HG02973 (cell line): Measurements from ENCODE around the gene TERB2.
A peak's percentile ranks its signal among the peaks of the same experiment; 100 is the strongest.
"Not testable (repeated sequence)": the region's sequence is repeated elsewhere in the genome, so short reads cannot be mapped to it uniquely, and the experiment has no call there.

Source experiments
- ATAC-seq: cut with Tn5 transposase; IDR thresholded peaks from one replicate; pipeline ENCODE4 v1.9.1; 2021; ENCODE audit warnings: moderate library complexity; ENCODE audit not compliant: unreplicated experiment

The TERB2 gene

DNA sequence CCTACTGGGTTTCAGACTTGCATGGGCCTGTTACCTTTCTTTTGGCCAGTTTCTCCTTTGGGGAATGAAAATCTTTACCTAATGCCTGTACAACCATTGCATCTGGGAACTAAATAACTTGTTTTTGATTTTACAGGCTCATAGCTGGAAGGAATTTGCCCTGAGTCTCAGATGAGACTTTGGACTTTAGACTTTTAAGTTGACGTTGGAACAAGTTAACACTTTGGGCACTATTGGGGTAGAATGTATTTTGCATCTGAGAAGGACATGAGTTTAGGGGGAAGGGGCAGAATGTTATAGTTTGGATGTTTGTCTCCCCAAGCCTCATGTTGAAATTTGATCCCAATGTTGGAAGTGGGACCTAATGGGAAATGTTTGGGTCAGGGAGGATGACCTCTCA, 44.7 kb downstream of the TERB2 start:
- not testable (repeated sequence) for ATAC-seq

DNA sequence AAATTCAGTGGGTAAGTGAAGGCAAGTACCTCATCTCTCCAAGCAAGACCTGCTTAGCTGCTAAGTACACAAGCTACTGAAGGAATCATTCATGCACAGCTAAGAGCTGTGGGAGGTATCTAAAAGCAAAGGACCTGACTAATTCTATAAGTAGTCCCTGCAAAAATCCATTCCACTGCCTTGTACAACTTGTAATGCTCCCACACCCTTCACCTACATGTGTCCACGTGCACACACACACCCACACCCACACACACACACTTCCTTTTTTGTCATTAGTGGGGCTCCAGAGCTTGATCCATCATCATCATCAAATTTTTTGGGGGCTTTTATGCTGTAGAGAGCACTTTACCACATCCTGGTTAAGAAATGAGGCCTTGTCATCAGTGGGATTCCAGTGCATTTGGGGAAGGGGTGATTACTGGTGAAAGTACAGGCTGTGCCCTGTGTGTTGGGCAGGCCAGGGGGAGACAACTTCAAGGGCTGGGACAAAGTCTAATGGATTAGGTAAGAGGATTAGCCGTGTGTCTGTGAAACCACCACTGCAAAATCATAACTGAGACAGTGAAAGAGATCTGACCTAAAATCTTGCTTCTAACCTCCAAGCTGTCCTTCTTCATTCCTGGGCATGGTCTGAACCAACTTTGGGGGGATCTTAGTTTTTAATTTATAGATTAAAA, 47.4 kb downstream of the TERB2 start:
- not testable (repeated sequence) for ATAC-seq

DNA sequence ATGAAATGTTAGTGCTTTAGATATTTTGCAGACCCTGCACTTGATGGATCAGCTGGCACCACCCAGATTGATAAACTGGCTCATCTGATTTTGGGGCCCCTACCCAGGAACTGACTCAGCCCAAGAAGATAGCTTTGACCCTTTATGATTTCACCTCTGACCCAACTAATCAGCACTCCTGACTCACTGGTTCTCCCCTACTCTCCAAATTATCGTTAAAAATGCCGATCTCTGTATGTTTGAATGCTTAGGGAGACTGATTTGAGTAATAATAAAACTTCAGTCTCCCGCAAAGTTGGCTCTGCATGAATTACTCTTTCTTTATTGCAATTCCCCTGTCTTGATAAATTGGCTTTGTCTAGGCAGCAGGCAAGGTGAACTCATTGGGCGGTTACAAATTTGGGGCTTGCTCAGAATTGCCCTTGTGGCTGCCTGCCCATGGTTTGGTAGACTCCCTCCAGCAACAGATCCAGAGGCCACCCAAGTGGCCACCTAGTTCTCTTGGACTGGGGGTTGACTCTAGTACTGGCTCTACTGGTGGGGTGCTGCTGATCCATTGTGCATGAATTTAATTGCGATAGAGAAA, 48.2 kb downstream of the TERB2 start:
- not testable (repeated sequence) for ATAC-seq

DNA sequence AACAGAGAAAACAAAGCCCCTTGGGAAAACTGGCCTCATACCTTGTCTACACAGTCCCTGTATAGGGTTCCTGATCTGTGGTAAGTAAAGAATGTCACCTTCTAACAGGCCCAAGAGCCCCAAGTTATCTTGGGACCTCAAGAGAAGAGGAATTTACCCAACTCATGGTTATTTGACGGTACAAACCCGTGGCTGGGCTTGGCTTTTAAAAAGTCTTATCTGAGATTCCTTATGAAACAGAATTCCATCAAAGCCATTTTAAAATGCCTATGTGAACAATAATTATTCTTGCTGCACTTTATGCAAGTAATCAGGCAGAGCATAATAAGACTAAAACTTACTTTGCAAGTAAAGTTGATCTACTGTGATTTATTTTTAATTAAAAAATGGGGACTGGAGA, 52.6 kb downstream of the TERB2 start:
- no peak for ATAC-seq

DNA sequence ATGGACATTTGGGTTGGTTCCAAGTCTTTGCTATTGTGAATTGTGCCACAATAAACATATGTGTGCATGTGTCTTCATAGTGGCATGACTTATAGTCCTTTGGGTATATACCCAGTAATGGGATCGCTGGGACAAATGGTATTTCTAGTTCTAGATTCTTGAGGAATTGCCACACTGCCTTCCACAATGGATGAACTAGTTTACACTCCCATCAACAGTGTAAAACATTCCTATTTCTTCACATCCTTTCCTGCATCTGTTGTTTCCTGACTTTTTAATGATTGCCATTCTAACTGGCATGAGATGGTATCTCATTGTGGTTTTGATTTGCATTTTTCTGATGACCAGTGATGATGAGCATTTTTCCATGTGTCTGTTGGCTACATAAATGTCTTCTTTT, 58.6 kb downstream of the TERB2 start:
- ATAC-seq, result not testable (repeated sequence)

DNA sequence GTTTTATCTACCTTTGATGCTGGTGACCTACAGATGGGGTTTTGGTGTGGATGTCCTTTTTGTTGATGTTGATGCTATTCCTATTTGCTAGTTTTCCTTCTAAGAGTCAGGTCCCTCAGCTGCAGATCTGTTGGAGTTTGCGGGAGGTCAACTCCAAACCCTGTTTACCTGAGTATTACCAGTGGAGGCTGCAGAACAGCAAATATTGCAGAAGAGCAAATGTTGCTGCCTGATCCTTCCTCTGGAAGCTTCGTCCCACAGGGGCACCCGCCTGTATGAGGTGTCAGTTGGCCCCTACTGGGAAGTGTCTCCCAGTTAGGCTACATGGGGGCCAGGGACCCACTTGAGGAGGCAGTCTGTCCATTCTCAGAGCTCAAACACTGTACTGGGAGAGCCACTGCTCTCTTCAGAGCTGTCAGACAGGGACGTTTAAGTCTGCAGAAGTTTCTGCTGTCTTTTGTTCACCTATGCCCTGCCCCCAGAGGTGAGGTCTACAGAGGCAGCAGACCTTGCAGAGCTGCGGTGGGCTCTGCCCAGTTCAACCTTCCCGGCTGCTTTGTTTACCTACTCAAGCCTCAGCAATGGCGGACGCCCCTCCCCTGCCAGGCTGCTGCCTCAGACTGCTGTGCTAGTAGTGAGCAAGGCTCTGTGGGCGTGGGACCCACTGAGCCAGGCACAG, 63.9 kb downstream of the TERB2 start:
- not testable (repeated sequence) for ATAC-seq

DNA sequence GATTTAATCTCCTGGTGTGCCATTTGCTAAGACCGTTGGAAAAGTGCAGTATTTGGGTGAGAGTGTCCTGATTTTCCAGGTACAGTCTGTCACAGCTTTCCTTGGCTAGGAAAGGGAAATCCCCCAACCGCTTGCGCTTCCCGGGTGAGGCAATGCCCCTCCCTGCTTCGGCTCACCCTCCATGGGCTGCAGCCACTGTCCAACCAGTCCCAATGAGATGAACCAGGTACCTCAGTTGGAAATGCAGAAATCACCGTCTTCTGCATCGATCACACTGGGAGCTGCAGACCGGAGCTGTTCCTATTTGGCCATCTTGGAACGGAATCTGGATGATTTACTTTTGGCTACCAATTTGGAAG, 64.4 kb downstream of the TERB2 start:
- not testable (repeated sequence) for ATAC-seq

DNA sequence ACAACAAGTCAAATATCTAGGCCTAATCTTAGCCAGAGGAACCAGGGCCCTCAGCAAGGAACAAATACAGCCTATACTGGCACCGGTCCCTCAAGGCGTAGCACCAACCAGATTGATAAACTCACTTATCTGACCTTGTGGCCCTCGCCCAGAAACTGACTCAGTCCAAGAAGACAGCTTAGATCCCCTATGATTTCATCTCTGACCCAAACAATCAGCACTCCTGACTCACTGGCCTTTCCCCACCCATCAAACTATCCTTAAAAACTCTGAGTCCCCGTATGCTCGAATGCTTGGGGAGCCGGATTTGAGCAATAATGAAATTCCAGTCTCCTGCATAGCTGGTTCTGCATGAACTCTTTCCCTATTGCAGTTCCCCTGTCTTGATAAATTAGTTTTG, 64.9 kb downstream of the TERB2 start:
- ATAC-seq, result no peak

DNA sequence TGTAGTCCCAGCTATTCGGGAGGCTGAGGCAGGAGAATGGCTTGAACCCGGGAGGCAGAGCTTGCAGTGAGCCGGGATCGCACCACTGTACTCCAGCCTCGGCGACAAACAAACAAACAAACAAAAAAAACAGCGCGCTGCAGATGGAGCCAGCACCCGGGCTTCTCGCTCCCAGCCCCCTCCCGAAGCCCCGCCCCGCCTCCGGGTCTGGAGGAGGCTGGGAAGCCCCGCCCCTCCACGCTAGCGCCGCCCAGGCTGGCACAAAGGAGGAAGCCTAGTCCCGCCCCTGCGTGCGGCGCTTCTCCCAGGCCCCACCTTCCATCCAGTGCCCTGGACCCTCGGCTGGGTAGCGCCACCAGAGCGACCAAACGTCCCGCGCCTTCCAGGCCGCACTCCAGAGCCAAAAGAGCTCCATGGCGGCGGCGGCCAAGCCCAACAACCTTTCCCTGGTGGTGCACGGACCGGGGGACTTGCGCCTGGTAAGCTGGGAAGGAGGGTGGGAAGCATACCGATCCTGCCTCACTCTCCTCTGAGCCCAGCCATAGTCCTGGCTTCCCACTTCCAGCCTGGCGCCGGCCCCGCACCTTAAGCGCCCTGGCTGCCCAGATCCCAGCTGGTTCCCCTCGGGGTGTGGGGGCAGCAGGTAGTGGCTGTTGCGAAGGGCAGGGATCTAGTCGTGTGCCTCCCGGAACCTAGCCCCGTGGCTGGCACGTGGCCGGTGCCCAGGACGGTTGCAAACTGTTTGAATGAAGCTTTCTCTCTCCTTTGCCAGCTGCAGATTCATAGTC, 66.6 kb downstream of the TERB2 start, which contains the start of gene SORD:
Gene SORD (plus strand): TSS at position 325 of the 788 bp plus-strand sequence. CDS start 89 bp downstream, at position 414.
- ATAC-seq, result peak; percentile 90

DNA sequence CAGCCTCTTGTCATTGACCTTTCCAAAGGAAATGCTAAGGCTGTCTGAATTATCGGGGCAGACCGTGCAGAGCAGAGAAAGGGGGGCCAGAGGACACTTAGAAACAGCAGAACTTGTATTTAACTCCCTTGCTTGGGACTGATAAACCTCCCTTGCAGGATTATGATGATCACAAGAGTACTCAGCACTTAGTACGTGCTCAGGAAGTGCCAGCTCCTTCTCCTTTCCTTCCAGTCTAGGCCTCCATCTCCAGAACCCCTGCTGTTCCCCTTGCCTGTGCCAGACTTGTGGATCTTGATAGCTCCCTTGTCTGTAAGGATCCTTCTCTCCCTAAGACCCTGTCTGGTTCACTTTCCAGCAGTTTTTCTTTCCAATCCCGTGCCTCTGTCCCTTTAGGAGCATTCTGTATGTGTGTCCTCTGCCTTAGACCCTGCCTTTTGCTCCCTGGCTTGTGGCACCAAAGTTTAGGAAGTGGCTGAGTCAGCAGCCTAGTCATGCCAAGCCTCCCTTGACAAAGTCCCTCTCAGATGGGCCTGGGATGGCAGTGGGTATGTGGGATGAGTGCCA, 67.3 kb downstream of the TERB2 start:
- peak; percentile 9 for ATAC-seq

DNA sequence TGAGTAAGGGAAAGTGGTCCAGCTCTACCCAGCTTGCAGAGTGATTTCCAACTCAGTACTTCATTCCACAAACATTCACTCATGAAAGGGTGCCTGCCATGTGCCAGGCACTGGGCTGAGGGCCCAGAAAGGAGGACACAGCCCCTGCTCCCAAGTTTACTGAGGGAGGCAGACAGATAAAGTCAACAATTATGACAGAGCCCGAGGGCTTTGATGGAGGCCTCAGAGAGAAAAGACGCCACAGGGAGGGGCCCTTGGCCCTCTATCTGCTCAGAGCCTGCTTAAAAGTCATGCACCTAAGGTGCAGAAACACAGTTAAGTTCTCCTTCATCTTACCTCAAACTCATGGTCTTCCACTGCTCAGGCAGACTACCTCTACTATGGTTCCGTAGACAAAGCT, 68.2 kb downstream of the TERB2 start:
- ATAC-seq, result not testable (repeated sequence)

DNA sequence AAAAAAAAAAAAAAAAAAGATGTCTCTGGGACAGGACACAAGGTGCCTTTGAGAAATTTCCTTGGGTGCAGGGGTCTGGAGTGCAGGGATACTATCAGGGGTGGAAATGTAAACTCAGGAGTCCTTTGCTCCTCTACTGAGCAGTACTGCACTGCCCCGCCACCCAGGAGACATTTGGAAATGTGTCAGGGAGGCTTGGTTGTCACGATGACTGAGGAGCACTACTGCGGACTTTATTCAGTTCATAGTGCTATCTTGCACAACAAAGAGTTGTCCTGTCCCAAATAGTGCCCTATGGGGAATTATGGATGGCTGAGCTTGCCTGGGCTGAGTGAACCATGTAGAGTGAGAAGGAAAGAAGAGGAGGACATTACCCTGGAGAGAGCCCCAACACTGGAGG, 69.1 kb downstream of the TERB2 start:
- not testable (repeated sequence) for ATAC-seq

DNA sequence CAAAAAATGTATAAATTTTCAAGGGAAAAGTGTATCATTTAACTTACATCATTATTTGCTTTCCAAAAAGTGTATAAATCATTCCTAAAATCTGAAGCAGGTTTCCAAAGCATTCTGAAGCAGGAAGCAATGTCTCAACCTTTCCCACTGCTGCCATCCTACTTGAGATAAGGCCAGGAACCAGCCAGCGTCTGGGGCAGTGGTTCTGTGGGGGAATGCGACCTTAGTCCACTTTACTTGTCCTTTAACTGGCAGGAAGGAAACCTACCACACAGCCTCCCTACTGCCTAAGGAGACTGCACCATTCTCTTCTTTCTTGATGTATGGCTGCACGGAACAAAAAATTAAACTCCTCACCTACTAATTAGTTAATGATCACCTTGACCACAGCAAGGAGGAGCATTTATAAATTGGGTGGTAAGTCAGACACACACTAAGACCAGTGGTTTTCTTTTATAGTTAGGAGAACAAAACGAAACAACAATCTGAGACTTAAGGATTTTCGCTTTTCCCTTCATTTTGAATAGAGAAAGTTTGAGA, 70.2 kb downstream of the TERB2 start:
- no peak for ATAC-seq

DNA sequence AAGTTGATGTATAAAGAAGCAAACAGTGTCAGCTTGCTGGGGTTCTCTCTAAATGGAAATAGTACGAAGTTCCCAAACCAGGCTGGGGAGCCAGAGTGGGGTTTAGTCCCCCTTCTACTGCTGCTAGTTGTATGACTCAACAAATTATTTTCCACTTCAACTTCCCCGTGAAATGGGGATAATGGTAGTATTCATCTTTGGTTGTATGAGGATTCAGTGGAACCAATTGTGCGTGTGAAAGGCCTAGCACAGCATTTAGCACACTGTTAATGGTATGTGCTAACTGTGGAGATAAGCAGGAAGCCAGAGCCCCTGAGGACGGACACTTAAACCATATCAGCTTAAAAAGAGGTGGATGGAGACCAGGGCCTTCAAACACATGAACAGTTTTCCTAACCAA, 70.7 kb downstream of the TERB2 start:
- no peak for ATAC-seq
